ENCODE measurements around the gene SLC46A2.

GRCh38 chr9:112885324-112885723 is 5.4 kb downstream of the SLC46A2 start:
- TF ChIP-seq, protein P1, sequence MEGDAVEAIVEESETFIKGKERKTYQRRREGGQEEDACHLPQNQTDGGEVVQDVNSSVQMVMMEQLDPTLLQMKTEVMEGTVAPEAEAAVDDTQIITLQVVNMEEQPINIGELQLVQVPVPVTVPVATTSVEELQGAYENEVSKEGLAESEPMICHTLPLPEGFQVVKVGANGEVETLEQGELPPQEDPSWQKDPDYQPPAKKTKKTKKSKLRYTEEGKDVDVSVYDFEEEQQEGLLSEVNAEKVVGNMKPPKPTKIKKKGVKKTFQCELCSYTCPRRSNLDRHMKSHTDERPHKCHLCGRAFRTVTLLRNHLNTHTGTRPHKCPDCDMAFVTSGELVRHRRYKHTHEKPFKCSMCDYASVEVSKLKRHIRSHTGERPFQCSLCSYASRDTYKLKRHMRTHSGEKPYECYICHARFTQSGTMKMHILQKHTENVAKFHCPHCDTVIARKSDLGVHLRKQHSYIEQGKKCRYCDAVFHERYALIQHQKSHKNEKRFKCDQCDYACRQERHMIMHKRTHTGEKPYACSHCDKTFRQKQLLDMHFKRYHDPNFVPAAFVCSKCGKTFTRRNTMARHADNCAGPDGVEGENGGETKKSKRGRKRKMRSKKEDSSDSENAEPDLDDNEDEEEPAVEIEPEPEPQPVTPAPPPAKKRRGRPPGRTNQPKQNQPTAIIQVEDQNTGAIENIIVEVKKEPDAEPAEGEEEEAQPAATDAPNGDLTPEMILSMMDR (IDR thresholded peaks at IDR 0.05), result no peak
- TF ChIP-seq POLR2A (IDR thresholded peaks at IDR 0.05) (no peak), EP300 (IDR thresholded peaks at IDR 0.05; ENCODE audit: low read depth) (no peak)

Data from transverse colon (tissue), 3 donors.